ENCODE measurements around the gene PNMA1.
"Not testable (repeated sequence)": the region's sequence is repeated elsewhere in the genome, so short reads cannot be mapped to it uniquely, and the experiment has no call there.

Gene PNMA1

DNA sequence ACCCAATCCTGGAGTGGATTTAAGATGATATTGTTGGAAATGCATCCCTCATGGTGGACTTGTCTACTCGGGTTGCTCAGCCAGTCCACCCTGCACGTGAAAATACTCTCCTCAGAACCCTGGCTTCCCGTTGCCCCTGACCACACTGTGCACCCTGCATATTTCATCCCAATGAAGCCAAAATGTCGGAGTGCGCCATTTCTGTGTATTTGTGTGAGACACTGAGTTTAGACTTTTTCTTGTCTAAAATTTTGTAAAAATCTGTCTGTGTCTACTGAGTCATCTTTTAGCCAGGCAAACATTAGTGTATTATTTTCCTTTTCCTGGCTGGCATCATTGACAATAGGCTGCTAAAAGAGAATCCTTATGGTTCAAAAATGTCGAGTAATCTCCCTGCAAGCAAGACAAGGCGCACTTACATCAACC is 485 bp upstream of the PNMA1 start:
- peak overlapping the region; percentile 78 for H3K4me3 ChIP-seq
- H3K27ac ChIP-seq, result peak overlapping the region; percentile 92 to 94
- no peak for DNase-seq (ENCODE audit: low spot score)
- TF ChIP-seq CTCF (IDR thresholded peaks at IDR 0.05), result no peak

DNA sequence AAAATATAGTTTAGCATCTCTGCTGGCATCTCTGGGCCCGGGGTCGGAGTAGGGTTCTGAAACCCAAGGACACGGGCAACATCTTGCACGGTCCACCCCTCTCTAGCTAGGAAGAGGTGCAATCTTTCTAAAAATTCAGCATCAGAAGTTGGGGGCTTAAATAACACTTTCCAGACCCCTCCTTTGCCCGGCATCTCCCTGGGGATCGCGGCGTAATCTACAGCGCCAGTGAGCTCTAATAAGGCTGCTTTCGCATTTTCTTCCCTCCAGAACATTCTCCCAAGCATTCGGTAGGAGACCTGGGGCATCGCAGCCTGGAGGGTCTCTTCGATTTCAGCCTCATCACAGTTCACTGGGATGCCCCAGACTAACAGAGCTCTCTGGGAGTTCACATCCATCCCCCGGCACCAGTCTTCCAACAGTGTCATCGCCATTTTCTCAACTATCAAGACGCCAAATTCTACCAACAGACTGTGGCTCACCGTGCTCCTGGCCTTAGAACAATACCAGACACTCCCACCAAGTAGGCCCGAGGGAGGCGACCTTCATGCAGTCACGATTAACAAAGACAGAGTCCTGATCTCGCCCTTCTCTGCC is 880 bp downstream of the PNMA1 start:
- TF ChIP-seq CTCF (IDR thresholded peaks at IDR 0.05), result no peak
- Histone ChIP-seq H3K27ac (peak overlapping the region; percentile 92 to 94), H3K4me3 (peak overlapping the region; percentile 78)
- no peak for DNase-seq (ENCODE audit: low spot score)

DNA sequence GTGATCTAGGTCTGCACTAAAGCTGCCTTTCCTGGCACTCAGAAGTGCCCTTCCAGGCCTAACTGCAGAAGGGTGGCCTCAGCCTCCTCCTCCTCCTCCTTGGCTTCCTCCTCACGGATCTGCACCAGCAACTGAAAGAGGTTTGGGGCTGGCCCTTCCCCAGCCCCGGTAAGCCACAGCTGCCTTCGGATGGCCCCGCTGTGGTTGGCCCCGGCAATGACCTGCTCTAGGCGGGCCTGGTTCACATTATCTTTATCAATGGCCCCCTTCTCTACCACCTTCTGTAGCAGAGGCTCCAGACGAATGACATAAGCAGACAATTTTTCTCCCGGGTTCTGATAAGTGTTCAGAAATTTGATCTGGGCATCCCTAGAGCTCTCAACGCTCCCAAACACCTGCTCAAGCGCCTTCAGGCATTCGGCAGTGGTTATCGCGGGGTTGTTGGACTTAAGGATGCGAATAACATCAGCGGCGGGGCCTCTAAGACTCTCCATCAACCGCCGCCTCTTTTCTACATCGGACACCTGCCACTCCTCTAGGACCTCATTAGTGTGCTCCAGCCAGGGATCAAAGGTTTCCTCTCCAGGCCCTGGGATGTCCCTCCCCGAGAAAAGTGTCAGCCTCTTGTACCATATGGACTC is 1.5 kb downstream of the PNMA1 start:
- TF ChIP-seq CTCF (IDR thresholded peaks at IDR 0.05), result no peak
- Histone ChIP-seq H3K27ac (peak overlapping the region; percentile 92 to 94), H3K4me3 (peak overlapping the region; percentile 78)
- DNase-seq (ENCODE audit: low spot score), result peak; percentile 76

- no peak for TF ChIP-seq CTCF (IDR thresholded peaks at IDR 0.05)
- DNase-seq (ENCODE audit: low spot score), result no peak
- Histone ChIP-seq H3K4me3 (peak overlapping the region; percentile 78), H3K27ac (peak overlapping the region; percentile 92 to 94)
Observed at GRCh38 chr14:73712071-73712506, 2.1 kb downstream of the PNMA1 start.

GRCh38 chr14:73710737-73711136 is 3.4 kb downstream of the PNMA1 start:
- TF ChIP-seq CTCF (IDR thresholded peaks at IDR 0.05), result no peak
- H3K27ac ChIP-seq, result no peak overlapping the region
- DNase-seq (ENCODE audit: low spot score), result no peak
- no peak overlapping the region for H3K4me3 ChIP-seq

- Histone ChIP-seq H3K27ac (no peak overlapping the region), H3K4me3 (no peak overlapping the region)
- no peak for DNase-seq (ENCODE audit: low spot score)
- TF ChIP-seq CTCF (IDR thresholded peaks at IDR 0.05), result no peak
Observed at GRCh38 chr14:73709904-73710469, 4.2 kb downstream of the PNMA1 start.

DNA sequence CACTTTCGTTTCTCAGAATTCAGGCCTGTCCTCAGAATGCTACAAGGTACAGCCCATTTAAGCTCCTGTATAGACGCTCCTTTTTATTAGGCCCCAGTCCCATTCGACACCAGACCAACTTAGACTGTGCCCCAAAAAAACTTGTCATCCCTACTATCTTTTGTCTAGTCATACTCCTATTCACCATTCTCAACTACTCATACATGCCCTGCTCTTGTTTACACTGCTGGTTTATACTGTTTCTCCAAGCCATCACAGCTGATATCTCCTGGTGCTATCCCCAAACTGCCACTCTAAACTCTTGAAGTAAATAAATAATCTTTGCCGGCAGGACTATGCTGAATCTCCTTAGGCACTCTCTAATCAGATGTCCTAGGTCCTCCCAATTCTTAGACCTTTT is 6.1 kb downstream of the PNMA1 start:
- not testable (repeated sequence) for H3K27ac ChIP-seq; DNase-seq (ENCODE audit: low spot score); H3K4me3 ChIP-seq

All from coronary artery (tissue), 2 donors.